HG03432 (cell line): ENCODE results near the gene USH2A.

ENCODE experiments used
- ATAC-seq: cut with Tn5 transposase; IDR thresholded peaks from one replicate; pipeline ENCODE4 v1.9.1; 2021; ENCODE audit warnings: mild to moderate bottlenecking, moderate library complexity; ENCODE audit not compliant: unreplicated experiment

The USH2A gene

DNA sequence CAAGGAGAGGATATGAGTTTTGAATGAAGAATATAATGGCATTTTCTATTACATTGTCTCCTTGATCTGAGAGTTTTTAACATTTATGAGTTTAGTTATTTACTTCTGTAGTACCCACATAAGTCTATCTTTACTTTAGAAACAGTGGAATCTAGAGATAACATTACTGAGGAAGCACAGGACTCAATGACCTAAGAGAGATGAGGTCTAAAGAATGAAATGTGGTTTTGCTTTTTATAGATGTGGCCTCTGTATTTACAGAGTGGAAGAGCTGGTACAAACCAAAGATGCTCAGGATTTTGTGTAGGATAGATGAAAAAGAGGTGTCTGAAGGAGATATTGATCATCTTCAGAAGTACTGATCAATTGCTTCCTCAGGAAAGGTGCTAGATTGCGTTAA, 678.8 kb downstream of the USH2A start:
- no peak for ATAC-seq

DNA sequence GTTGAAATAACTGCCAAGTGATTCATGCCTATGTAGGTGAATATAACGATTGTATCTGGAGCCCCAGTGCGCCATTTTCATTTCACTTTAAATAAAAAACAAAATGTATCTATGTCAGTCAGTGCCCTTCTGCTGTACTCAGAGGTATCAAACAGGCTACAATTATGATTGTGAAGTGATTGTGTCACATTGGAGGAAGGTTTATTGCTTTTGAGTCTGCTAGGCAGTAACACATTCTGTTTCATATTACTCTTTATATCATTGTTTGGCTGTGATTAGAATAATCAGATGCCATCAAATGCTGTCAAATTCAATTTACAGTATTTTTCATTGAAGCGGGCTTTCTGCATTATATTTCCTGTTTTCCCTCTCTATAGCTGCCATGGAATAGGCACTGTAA, 684.2 kb downstream of the USH2A start:
- no peak for ATAC-seq

DNA sequence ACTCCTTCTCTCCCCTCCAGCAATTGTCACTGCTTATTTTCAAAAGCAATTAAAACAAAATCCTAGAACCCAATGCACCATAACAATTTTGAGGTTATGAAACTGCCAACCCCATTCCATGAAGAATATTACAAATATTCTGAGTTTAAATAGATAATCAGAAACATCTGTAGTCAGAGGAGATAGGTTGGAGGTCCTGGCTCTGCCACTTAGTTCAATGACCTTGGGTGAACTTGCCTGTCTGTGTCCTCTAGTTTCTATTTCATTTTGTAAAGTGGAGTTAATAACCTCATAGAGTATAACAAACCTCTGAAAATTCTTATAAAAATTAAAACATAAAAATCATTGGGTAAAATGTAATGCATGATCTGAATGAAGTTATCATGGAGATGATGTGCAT, 691.5 kb downstream of the USH2A start:
- ATAC-seq = no peak

DNA sequence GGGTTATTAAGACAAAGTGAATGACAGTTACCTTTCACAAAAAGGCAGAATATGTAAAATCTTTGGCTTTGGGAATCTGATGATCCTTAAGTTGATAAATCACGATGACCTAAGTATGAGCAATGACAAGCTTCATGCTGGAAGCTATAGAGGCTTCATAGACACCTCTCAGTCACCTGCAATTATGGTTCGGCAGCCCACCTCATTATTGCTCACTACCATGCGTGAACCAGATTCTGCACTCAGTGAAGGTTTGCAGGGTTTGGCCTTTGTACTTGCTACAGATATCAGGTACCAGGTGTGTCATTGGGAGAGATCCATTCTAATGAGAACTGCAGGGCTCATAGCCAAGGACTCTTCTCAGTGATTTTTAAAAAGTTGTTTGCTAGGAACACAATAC, 692.6 kb downstream of the USH2A start:
- no peak for ATAC-seq

DNA sequence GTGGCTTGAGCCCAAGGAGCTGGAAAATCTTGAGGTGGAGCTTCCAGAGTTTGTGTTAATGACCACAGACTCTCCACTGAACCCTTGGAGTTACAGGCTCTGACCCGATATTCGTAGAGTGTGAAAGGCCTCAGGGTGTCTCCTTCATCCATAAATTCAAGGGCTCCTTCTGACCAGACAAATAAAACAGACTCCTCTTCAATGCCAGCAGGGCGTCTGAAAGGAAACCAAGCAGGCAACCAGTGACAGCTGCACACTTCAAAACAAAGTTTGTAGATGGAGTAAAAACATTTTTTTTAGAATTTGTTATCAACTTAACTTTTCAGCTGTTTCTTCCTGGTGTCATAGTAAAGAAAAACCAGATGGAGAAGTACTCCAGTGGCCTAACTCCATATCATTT, 695.1 kb downstream of the USH2A start:
- no peak for ATAC-seq

DNA sequence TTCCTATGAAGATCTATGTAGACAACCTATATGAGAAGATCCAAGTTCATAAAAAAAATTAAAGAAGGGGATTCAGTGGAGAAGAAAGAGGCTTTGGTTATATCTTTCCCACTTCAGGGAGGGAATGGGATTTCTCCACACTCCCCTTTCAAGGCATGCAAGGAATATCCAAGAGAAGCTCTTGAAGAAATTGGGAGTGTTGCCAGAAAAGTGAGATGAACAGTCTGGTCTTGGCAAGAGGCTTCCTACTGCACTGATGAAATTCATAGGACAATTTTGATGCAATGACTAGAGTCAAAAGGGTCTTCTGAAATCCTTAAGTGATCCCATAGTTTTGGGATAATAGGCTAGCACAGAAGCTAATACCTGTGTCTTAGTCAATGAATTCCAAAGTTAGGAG, 703.1 kb downstream of the USH2A start:
- no peak for ATAC-seq

DNA sequence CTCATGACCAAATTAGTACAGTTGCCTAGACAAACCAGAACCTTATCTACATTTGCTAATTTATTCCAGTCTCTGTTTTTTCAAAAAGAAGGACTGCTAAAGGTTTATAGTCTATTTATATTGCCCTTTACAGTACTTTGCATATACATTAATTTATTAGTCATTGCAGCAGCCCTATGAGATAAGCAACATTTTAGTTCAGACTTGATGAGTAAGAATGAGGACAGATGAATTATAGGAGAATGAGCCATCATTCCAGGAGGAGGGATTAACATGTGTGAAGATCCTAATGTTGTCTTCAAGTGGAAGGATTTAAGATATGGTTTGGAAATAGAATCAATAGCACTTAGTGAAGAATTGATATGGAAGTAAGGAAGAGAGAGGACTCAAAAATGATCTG, 703.7 kb downstream of the USH2A start:
- no peak for ATAC-seq

DNA sequence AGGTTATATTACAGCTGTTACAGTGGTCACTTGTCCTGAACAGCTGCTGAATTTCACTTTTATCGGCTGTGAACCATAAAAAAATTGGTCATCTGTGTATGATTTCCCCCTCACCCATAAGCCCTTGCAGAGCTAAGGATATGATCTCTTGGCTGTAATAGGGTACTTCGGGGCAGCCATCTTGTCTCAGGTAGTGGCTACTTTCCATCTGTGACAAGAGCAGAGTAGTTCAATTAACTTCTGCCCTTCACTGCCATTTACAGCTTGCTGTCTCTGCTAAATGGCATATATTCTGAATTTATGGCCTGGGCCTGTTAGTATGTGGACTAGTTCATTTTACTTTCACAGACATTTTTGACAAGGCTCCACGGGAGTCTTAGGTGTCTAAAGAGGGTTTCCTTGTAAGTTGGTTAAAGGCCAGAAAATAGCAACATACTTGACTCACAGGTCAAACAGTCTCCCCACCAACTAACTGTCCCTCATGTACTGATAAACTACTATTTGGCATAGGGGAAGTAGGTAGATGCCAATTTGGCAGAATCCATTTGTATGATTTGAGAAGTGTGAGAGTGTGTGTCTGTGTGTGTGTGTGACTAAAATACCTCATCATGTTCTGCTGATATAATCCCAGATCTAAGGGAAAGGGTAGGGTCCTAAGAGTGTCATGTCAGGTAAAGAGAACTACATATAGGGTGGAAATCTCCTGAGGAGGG, 704.5 kb downstream of the USH2A start:
- no peak for ATAC-seq

DNA sequence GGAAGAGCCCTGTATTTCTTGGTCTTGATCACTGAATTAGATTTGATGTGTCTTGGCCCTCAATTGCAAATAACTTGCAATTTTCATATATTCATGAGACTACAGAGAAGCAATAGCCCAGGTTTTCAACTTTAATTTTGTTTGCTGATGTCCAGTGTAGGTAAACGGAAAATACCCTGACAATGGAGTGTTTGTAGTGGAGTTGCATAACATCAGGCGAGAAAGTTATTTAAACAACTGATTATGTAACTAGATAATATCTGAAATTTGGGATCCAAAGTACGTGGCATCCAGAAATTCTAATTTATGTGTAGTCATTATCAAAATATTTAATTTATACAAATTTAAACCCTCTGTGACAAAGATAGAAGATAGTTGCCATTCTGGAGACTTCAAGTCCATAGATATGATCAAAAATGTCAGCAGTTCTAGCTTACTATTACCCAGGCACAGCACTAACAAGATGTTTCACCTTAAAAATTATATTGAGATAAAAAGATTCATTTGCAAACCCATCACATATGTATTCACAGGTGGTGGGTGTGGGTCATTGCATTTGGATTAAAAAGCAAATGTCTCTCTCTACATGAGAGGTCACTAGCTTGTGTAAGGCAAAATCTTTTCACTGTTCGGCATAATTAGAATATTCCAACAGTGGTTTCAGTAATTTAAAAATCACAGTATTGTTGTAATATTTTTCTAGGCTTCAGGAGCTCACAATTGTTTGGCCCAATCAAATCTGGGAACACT, 705.4 kb downstream of the USH2A start:
- no peak for ATAC-seq

DNA sequence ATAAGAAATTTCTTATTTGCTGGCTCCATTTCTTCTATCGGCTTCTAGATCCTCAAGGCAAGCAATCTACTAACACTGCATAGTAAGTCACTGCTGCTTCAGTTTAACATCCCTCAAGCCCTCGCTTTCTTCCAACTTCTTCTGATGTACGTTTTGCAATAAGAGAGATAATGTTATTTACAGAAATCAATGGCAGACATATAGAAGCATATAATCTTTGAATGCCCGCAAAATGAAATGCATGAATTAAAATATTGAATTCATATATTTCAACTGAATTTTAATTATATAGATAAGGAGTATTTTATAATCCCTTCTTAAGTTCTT, 712.4 kb downstream of the USH2A start:
- ATAC-seq = no peak

DNA sequence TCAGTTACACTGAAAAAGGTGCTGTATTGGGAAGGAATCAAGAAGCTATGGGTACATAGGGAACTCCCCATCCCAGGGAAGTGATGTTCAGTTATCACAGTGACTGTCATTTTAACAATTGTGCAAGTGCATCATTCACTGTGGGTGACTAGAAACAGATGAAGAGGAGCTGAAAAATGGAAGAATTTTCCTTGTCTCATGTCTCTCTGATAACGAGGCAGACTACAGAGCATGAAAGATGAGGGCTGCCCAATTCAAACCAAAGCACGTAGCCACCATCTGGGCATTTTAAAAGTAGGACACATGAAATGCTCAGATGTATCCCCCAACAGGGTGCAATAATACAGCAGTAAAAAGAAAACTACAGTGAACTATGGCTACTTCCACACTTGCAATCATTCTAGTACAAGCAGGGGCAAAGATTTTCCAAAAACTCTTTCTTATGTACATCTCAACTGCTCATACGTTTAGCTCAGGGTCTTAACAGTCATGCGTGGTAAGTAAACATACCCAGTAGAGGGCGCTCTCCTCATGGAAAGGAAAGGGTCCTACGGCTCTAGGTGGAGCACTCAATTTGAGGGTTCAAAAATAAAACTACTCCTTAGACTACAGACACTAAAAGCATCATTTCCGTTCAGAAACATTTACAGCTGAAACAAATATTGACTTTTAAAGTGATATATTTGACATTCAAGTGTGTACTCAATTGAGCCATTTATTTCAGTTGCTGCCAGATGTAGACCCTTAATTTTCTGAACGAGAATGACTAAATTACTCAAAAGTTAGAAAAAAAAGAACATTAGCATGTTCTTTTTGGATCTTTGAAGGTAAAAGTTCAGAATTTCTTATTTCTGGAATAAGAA, 713.0 kb downstream of the USH2A start:
- ATAC-seq = peak; percentile 87

DNA sequence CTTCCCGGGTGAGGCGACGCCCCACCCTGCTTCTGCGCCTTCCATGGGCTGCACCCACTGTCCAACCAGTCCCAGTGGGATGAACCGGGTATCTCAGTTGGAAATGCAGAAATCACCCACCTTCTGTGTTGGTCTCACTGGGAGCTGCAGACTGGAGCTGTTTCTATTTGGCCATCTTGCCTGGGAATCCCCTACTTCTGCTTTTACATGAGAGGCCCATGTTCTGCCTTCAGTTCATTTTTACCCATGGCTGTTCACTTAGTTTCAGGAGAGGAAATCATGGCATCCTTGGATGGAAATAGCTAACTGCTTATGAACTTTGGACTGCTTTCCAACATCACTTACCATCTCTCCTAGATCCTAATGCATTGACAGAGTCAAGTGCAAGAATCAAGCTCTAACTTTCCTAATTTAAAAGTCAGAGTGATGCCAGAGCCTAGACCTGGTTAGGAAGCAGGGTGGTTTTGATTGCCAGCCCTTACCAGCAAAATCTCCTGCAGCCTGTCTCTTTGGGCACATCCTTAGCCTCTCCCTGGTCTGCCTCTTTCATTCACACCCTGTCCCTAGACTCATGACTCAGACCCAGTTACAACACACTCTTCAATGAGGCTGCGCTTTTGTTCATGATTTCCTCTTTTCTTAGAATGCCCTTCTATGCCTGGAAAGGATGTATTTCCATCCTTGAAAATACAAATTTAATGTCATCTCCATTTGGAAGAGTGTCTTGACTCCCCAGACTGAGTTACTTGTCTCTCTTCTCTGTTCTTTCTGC, 719.0 kb downstream of the USH2A start:
- ATAC-seq = peak; percentile 98

DNA sequence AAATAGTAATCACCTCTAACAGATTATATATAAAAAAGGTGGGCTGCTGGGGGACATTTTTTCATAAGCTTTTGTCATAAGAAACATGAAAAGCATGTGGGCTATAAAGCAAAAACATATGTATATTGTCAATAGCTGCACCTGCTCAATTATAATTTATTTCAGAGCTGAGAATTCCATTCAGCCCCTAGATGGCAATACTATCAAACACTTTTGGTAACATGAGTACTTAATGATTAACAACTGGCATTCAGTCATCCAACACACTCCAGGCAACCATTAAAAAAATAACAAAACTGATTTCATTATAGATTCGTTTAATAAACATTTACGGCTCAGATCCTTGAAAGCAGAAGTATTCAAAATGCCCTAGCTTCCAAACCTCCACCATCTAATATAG, 741.0 kb downstream of the USH2A start:
- ATAC-seq = no peak

DNA sequence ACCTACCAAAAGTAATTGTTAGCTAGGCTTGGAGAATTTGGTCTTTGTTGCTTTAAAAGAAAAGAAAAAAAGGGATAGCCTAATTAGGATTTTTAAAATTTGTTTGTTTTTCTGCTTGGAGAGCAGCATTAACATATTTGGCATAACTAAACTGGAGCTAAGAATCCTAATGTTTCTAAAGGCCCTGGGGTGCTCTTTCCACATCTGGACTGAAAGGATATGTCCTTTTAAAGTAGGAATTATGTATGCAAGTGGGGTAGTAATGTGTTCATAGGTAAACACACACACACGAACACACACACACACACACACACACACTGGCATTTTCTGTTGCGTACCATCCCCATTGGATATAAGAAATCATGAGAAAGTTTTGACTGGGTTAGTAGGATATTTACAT, 742.2 kb downstream of the USH2A start:
- no peak for ATAC-seq

DNA sequence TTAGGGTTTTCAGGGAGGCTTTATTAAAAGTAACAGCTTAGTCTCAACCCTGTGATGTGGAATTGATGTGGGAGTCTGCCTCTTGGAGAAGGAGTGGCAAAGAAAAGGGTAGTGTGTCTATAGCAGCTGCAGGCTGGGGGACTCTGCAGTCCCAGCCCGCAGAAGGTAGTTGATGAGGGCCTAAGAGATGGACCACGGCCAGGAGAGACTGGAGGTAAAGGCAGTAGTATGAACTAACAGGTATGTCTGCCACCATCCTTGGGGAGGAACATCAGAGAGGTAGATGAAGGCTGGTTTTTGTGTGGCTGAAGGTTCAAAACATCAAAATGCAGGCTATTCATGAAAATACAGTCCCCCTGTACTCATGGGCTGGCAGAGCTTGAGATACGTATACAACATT, 744.0 kb downstream of the USH2A start:
- no peak for ATAC-seq

DNA sequence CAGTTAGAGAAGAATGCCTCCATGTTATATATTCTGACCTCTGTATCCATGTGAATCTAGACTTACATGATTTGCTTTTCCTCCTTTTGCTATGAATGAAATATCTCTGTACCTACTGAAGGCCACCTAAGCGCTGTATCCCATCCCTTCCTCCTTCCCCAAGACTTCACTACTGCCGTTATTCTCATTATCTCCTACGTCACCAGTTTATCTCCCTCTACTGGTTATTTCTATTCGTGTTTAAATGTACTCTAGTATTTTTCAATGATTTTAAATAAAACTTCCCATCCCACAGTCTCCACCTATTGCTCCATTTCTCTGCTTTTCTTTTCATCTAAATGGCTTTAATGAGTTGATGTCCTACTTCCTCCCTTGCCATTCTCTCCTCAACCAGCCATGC, 746.1 kb downstream of the USH2A start:
- ATAC-seq = no peak

DNA sequence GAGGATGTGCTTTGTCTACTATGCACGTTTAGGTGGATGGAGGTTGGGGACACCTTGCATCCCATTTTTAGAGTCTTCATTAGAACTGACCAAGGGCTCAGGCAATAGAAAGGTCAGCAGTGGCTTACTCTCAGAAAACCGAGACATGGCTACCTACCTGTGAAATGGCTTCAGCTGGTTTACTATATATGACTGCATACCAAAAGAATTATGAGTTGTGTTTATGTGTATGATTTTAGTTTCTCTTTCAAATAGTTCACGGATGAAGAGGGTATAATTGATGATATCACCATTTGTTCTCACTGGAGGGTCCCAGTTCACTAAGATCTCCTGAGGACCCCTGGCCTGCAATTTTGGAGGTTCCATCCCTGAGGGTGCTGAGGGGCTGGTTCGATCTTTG, 749.3 kb downstream of the USH2A start:
- no peak for ATAC-seq

DNA sequence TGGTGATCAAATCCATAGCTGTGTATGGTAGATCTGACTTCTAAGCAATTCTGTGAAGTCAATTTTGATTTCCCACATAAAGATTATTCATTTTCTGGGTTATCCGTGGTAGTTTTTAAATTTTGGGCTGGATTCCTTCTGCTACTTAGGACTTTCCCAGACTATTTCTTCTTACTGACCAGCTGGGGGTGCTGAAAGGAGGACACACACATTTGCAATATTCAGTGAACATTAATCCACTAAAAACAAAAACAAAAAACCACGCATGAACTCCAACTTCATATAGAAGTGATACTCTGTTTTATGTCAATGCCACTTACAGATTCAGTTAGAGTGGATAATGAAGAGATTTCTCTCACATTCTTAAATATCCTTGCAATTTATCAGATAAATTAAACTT, 750.8 kb downstream of the USH2A start:
- no peak for ATAC-seq

DNA sequence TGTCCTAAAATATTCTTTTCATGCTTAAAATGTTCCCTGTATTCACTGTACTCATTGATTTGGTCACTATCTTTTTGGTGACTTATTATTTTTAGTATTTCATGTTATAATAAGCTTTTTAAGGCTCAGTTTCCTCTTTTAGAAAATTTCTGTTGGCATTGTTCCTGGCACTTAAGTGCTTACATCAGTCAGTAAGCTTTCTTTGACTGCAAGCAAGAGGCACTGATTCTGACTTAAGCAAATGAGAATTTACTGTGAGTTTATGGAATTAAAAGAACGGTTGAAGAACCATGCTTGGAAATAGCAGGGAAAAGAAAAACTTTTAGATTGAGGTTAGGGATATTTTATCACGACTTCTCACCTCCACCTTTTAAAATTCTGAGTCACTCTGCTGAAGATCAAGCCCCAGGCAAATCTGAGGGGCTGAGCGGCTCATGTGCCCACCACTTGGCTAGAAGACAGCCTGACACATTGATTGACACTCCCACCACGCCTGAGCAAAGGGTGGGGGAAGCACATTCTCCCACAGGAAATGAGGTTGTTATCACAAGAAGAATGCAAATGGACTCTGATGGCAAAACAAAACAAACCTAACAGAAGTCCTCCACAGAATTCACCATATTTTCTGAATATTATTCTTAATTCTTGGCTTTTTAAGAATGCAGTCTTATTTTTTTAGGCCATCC, 753.3 kb downstream of the USH2A start:
- ATAC-seq = no peak

DNA sequence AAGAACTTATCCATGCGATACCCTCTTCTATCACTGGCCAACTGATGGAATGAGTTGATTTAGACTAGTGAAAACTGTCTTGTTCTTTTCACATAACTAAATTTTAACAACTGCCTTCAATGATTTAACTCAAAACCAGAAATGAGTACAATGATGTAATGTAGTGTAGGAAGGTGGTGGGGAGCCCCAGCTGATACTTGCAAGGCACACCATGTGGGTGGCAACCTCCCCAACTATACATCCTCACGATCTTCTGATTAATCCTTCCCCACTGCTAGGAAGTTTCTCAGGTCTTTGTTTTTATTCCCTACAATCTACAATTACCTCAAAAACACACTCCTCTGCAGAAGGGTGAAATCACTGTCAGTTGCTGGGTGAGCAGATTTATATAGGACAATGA, 755.5 kb downstream of the USH2A start:
- ATAC-seq = no peak

DNA sequence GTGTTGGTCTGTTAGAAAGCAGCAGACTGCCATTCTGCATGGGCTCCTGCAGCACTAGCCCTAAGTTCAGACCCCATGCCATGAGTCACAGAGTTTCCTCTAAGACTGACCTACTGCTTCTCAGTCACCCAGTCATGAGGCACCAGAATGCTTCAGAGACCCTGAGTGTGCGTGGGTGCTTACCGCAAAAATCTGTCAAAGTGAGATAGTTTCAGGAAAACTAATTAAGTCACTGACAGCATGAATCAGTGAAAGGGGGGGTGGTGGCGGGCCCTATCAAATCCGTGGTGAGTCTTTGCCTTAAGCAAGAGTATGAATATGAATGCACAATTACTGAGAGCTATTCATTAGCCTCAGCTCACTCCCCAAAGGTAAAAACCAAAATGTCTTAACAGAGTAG, 758.0 kb downstream of the USH2A start:
- ATAC-seq = no peak
